ENCODE measurements around the gene G3BP1.

DNA sequence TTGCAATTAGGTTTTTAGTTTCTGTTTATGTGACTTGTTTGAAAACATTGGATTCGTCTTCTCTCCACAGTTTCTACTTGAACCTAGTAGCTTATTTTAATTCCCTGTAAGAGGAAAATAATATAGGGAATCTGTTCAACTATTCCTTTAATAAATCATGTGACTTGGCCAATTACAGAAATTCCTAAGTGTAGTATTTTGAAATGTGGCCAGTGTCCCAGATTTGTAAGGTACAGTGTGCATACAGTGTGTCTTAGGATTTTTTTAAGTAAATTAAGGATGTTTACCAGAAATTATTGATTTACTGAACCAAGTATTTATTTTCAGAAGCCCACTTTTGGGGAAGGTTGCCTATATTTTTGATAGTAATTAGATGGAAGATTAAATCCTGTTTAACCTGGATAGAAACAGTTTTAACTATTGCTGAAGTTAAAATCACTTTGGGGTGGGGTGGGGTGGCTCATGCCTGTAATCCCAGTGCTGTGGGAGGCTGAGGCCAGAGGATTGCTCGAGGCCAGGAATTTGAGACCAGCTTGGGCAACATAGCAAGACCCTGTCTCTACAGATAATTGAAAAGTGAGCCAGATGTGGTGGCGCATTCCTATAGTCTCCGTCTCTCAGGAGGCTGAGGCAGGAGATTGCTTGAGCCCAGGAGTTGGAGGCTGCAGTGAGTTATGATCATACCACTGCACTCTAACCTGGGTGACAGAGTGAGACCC, 36.9 kb downstream of the G3BP1 start:
- TF ChIP-seq, protein P1, sequence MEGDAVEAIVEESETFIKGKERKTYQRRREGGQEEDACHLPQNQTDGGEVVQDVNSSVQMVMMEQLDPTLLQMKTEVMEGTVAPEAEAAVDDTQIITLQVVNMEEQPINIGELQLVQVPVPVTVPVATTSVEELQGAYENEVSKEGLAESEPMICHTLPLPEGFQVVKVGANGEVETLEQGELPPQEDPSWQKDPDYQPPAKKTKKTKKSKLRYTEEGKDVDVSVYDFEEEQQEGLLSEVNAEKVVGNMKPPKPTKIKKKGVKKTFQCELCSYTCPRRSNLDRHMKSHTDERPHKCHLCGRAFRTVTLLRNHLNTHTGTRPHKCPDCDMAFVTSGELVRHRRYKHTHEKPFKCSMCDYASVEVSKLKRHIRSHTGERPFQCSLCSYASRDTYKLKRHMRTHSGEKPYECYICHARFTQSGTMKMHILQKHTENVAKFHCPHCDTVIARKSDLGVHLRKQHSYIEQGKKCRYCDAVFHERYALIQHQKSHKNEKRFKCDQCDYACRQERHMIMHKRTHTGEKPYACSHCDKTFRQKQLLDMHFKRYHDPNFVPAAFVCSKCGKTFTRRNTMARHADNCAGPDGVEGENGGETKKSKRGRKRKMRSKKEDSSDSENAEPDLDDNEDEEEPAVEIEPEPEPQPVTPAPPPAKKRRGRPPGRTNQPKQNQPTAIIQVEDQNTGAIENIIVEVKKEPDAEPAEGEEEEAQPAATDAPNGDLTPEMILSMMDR (IDR thresholded peaks at IDR 0.05): no peak
- no peak for TF ChIP-seq POLR2A (IDR thresholded peaks at IDR 0.05)

Measured in esophagus squamous epithelium (tissue), 4 donors.